ENCODE results near the gene EGFL7.

Gene EGFL7

DNA sequence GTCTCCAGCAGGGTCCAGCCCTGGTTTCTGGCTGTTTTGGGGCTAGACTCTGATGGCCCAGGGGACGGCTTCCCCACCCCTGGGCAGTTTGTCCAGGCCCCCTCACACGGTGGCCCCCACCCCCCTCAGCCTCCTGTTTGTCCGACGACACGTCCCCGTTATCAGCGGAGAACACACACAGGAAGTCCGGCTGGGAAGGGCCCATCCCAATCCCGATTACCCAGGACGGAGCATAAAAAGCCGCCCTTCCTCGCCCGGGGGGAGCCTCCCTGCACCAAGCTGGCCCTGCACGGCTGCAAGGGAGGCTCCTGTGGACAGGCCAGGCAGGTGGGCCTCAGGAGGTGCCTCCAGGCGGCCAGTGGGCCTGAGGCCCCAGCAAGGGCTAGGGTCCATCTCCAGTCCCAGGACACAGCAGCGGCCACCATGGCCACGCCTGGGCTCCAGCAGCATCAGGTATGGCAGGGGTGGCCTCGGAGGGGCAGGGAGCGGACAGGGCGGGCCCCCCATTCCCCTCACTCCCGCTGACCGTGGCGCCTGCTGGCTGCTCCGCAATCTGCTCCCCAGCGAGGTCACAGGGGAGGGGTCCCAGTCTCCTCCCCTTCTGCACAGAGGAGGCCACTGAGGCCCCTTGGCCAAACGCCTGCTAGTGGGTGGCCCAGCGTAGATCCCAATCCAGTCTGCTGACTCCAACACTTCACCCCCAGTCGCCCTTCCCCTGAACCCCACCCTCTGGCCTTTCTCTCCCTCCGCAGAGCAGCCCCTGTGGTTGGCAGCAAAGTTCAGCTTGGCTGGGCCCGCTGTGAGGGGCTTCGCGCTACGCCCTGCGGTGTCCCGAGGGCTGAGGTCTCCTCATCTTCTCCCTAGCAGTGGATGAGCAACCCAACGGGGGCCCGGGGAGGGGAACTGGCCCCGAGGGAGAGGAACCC lies at the start of gene EGFL7:
TSS of gene EGFL7 (plus strand) at position 261 of the 926 bp plus-strand sequence. CDS start 5,367 bp downstream, outside the sequence.
- no peak for DNase-seq

GRCh38 chr9:136613824-136614371 lies 48.8 kb upstream of the EGFL7 start:
- no peak for DNase-seq

DNA sequence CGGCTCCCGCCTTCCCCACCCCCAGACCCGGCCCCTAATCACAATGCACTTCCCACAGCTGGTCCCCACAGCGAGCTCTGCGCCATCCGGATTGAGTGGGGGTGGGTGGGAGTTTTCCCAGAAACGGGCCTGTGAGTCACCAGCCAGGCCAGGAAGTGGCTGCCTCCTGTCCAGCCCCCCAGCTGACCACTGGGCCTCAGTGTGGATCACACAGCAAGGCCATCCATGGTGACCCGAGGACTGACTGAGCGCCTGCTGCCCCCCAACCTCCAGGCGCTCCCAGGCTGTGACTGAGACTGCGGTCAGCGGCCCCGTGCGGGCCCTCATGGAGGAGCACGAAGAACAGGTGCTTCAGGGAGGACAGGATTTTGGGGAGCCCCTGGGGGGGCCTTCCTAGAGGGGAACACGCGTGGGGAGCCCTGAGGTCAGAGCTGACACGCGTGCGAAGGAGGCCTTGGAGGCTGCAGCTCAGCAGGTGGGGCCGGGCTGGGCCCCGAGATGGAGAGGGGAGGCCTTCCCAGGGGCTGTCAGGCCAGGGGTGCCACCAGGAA lies 48.3 kb upstream of the EGFL7 start:
- no peak for DNase-seq

GRCh38 chr9:136614967-136615623 lies 47.6 kb upstream of the EGFL7 start:
- DNase-seq, result peak; percentile 49

GRCh38 chr9:136615631-136616306 lies 46.9 kb upstream of the EGFL7 start:
- DNase-seq, result no peak

GRCh38 chr9:136616307-136616635 lies 46.4 kb upstream of the EGFL7 start:
- DNase-seq, result no peak

DNA sequence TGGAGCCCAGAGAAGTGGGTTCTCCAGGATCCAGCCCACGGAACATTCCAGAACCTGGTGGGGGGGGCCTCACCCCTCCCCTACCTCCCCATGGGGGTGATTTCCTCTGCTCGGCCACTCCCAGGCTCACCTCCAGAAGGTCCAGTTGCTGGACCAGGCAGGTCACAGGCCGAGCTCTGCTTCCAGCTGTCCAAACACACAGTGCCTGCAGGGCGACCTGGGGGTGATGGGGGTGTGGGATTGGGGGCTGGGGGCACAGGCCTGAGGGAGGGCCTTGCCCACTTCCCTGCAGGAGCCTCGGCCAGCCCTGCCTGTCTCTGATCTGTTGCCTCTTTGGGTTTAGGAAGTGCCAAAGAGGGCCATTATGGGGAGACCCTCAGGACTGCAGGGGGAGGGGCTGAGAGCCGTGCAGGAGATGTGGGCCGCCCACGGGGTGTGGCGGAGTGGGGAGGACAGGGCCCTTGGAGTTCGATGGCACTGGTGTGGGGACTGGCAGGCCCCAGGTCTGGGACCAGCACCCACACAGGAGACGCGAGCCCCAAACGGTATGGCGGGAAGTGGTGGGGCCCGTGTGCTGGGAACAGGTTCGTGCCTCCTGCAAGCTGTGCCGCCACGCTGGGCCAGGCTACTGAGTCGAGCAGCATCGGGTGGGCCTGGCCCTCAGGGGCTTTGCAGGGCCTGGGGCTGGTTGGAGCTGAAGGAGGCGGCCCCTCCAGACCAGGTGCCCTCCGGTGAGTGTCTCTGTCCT lies 45.6 kb upstream of the EGFL7 start:
- DNase-seq, result no peak

DNA sequence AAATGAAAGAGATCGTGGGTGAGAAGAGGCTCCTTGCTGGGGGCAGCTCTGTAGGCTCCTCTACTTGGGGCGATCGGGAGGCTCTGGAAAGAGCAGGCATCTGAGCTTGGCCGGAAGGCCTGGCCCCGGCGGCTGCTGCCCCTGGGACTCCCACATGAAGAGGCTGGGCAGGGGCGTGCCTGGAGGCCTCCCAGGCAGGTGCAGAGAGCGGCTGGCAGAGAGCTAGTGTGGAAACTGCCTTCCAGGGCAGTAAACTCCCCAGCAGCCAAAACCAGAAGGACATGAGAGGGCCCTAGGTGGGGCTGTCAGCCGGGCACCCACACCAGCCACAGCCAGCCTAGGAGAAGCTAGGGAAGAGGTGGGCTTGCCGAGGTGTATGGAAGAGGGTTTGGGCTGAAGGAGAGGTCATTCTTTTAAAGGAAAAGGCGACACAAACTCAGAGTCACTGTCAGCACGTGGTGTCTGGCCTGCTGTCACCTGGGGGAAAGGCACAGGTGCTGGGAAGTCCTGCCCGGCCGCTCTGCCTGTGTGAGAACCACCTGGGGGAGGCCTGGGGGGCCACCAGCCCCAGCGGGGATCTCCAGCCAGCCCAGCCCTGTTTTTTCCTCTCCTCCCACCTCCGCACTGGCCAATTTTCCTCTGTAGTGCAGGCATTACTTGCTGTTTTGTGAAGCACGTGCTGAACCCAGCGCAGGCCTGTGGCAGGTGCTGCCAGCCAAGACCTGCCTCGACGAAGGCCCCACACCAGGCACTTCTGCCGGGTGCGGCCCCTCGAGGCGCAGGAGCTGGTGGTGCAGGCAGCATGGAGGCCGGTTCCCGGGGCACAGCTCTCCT lies 44.8 kb upstream of the EGFL7 start:
- peak; percentile 67 for DNase-seq

- DNase-seq, result no peak
Measured at GRCh38 chr9:136618580-136619547, 43.9 kb upstream of the EGFL7 start.

DNA sequence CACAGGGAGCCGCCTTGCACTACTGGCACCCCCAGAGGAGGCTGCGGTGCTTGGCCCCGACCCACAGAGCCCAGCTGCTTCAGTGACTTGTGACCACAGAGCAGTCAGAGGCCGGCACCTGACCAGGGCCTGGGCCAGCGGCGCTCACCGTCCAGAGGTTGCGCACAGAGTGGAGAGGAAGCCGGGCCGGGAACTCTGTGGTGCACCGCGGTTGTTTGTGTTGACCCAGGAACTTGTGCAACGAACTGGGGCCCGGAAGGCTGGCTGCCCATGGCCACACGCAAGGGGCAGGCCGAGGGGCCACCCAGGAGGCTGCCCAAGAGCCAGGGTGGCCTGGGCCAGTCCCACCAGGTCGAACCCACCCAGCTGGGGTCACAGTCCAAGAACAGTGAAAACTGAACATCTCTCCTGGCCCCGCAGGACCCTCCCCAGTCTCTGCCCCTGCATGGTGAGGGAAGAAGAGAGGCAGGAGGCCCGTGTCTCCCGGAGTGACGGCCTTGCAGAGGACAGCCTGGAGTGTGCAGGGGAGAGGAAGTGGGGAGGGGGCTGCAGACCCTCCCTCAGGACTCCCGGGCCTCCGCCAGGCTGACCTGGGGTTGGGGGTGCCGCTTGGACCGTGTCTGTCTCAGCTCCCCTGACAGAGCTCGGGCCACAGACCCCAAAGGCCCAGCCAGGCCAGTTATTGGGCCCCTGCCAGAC lies 42.8 kb upstream of the EGFL7 start:
- no peak for DNase-seq

DNA sequence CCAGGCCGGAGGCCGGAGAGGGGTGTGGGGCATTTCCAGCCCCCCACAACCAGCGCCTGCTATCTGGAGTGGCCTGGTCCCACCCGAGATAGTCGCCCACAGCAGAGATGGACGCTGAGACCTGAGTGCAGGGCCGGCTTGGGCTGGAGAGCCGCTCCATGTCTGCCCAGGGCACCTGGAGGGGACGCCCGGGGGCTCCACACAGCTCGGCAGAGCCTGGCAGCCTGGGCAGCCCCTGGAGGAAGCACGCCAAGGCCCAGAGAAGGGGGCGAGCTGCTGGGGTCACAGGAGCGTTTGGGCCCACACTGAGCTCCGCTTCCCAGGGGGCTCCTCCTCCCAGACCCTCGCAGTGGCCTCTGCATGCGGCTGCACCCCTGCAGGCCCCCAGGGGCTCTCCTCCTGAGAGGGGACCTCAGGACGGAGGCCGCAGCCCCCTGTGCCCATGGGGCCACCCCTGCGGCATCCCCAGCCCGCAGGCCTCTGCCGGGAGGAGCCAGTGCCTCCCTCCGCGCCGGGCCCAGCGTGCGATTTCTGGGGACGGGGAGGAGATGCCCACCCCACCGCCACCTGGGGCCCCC lies 42.2 kb upstream of the EGFL7 start:
- no peak for DNase-seq

GRCh38 chr9:136621019-136621733 lies 41.5 kb upstream of the EGFL7 start:
- no peak for DNase-seq

- DNase-seq, result no peak
Measured at GRCh38 chr9:136621734-136622093, 41.0 kb upstream of the EGFL7 start.

DNA sequence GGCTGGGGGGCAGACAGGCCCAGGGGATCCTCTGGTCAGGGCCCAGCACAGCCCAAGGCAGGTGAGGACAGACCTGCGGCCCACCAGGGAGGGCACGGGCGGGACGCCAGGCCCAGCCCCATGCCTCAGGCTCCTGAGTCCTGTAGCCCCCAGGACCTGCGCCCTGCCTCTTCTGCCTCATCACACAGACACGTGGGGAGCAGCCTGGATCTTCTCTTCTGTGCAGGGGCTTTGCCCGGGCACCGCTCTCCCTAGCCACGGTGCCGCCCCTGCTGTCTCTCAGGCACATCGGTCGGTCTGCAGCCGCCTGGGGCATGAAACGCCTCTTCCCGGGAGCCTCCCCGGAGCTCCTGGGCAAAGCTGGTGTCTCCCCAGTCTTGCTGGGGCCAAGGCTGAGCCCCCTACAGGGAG lies 40.2 kb upstream of the EGFL7 start:
- DNase-seq, result no peak

DNA sequence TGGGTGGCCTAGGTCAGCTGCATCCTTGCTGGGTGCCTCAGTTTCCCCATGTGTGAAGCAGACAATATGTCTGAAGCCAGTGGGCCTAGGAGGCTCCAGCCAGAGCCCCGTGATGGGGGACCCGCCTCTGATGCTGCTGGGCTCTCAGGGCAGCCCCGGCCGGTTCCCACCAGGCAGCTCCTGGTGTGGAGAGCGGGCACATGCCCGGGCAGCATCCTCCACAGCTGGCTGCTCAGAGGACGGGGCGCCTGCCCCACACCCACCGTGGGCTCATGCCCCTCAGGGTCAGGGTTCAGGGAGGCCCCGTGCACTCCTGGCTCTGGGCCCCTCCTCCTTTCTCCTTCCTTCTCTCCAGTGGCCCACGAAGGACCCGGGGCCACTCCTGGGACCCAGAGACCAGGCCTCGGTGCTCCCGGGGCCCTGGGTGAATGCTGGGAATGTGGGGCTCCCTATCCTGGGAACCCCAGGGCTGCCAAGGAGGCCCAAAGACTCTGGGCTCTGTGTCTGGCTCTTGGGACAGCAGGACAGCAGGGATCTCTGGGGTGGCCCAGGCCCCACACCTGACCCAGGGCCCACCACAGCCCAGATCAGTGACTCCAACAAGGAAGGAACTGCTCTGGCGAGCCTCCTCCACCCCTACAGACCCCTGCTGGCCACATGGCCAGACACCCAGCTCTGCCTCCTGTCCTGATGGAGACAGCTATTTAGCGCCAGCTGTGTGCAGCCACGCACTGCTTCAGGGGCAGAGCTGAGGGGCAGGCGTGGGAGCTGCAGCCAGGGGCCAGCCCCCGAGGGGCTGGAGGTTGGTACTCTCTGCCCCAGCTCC lies 39.5 kb upstream of the EGFL7 start:
- DNase-seq, result no peak

DNA sequence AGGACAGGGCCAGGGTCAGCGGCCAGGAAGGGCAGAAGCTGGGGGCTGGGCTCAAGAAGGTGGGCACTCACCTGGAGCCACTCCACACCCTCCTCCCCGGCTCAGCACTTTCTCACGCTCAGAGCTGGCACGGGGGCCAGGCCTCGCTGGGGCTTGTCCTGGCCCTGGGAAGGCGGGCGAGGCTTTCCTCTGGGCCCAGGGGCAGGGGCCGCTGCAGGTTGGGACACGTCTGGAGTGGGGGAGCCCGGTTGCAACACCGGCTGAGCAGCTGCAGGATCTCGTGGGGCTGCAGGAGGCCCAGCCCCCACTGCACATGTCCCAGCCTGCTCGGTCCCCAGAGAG lies 38.9 kb upstream of the EGFL7 start:
- DNase-seq, result no peak

GRCh38 chr9:136624184-136624951 lies 38.3 kb upstream of the EGFL7 start:
- DNase-seq, result no peak

Data from DMS53 (cell line).